T-helper 22 cell (primary cell): Measurements from ENCODE around the gene MYO15B.

Experiments
- DNase-seq: peaks from one replicate; pipeline ENCODE4 v3.0.0-alpha.2; 2020; ENCODE audit warnings: low read depth

Gene MYO15B

DNA sequence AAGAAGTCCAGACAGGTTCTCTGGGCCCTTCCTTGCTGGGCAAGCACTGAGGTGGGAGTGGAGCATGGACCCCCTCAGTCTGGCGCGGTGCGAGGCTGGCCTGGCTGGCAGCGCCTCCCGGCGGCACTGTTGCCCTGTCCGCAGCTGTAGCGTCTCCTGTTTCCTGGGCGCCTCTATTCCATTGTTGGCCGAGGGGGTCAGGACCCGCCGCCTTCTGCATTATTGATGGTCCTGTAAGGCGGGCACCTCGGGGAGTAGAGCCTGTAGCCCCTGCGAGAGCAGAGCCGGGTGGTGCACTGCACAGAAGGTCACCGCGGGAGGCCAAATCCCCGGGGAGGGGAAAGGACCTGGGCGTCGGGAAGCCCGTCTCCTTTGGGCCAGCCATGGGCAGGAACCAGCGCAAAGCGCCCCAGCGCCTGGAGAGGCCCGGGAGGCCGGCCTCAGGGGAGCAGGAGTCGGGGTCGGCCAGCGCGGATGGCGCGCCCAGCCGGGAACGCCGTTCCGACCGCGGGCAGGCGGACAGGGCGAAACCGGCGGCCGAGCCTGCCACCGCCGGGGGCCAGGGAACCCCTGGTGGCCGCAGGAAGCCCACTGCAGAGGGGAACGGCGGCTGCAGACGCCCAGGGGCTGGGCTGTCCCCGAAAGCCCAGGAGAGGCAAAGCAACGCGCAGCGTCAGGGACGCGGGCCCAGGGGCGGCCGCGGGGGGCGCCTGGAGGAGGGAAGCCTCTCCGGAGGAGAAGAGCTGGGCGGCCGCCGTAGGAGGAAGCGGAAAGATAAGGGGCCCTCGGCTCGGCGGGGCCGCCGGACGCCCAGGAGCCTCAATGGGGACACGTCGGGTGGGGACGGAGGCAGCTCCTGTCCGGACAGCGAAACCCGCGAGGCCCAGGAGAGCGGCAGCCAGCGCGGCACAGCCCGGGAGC lies at the start of gene MYO15B:
Gene MYO15B, plus strand, starts transcription at position 126 of the 921 bp plus-strand sequence. Its CDS starts 258 bp downstream, at position 384.
- DNase-seq, result no peak

DNA sequence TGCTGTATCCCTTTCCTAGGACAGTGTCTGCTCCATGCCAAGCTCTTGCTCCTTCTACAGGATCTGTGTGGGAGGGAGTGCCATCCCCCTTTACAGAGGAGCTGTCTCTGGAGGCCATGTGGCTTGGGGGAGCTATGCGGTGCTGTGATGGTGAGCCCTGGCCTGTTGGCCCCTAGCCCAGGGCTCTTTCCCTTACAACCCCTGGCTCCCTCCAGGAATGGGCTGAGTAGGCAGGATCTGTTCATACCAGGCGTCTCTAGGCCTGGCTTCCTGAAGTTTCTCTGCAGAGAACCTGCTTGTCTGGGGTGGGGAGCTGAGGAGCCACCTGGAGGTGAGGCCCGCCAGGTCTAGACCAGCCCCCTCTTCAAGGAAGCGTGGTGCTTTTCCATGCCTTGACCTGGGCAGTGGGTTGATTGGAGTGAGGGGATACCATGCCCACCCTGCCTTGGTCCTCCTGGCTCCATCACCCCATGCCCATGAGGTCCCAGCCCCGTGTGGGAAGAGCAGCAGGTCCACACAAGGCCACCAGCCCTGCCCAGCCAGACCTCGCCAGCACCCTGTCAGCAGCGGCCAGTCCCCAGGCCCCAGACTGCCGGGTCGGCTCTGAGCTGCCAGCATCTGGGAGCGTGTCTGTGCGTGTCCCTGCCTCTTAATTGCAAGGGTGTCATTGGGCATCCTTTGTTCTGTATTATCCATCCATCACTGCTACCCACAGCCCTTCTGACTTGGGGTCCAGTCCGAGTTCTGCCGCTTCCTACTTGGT lies 47.5 kb upstream of the MYO15B start:
- DNase-seq, result no peak

DNA sequence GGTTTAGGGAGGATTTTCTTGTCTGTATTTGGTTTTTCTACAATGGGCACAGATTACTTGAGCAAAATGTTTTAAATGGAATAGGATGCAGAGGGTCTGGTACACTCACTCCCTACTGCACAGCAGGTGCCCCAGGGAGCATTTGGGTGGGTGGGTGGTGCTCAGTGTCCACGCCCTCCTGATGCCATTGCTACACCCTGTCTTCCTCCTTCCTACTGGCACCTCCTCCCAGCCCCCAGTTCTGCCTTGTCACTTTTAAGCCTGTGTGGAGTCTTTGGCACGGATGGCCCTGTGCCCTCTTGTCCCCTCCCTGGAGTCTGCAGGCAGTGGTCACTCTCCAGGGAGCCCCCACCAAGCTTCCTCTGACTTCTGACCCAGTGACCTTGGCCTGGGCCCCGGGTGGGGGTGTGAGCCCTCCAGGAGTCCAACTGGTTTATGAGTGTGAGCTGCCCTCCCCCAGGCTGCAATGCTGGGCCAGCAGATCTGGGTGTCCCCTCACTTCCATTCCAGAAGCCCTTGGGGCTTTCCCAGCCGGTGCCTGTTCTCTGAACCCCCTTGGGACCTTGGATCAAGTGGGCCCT lies 46.6 kb upstream of the MYO15B start:
- no peak for DNase-seq

DNA sequence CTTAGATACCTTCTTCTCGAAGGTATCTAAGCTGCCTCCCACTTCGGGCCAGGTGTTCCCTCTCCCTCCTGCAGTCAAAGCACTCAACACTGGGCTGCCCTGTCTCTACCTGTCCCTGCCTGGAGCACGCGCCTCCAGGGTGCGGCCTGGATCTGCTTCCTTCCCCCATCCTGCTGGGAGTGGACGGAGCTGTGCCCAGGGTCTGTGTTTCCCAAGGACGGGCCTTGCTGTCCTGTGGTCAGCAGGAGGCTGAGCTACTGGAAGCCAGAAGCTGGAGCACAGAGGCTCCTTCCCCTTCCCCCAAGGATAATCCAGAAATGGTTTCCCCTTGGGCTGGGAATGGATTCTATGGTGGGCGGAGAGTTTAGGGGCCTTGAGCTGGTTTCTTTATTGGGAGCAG lies 45.4 kb upstream of the MYO15B start:
- DNase-seq, result no peak

DNA sequence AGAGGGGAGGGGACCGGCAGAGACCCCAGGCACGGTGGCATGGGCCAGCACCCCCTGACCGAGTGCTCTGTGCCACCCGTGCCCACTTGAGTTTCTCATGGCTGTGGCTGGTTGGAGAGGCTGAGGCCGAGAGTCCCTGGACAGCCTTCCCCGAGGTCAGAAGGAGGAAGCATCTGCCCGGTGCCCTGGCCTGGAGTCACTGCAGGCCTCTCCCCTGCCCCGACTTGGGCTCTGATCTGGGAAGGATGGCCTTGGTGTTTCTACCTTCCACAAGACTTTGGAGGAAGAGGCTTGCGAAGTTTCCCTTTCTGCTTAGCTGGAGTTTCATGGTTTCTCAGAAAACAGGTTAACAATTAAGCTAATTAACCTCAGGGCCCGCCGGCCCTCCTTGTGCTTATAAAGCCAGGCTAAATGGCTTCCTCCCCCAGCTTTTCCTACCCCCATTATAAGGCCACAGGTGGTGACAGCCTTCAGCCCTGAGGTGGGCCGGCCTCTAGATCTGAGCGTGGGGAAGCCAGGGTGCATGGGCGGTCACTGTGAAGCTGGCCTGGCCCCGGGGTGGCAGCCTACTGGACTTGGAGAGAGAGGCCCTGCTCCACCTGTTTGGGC lies 44.8 kb upstream of the MYO15B start:
- DNase-seq, result no peak

DNA sequence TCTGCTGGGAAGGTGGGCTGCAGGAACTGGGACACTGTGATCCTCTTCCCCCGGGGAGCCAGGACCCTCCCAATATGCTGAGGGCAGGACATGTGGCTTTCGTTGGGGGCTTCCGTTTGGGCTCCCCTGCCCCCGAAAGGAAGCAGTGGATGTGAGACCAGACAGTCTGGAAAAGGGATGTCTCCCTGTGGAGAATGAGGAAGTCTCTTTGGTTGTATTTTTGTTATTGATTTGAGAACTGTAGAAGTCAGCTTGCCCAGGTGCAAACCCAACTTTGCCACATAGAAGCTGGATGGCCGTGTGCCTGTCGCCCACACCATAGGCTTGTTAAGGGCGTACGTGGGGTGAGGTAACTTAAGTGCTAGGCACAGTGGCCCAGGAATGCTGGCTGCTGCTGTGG lies 43.4 kb upstream of the MYO15B start:
- DNase-seq, result no peak

DNA sequence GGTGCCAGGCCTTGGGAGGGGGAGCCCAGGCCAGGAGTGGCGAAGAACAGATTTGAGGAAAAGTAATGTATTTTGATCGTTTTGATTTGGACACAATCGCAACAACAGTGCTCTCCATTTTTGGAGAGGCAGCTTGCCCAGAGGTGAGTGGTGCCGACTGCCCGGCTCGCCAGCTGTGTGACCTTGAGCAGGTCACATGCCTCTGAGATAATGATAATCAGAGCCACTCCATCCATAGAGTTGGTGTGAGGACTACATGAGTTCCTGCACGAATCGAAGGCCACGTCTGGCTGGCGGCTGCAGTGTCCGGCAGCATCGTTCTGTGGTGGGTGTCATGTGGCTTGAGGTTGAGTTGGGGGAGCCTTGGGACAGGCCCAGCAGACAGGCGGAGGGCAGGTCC lies 41.4 kb upstream of the MYO15B start:
- DNase-seq, result no peak

DNA sequence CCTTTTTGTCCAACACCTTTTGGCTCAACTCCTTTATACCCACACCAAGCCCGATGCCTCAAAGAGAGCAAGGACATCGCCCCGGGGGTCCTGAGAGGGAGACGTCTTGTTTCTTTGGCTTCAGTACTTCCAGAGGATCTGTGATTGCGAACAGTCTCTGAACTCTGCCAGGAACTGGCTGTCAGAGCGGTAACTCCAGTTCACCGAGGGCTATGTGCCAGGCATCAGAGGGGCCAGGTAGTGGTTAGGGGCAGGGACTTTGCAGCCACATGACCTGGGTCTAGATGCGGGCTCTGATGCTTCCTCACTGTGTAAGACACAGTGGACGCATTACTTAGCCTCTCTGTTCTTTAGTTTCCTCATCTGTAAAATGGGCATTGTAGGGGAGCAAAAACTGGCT lies 40.5 kb upstream of the MYO15B start:
- no peak for DNase-seq

DNA sequence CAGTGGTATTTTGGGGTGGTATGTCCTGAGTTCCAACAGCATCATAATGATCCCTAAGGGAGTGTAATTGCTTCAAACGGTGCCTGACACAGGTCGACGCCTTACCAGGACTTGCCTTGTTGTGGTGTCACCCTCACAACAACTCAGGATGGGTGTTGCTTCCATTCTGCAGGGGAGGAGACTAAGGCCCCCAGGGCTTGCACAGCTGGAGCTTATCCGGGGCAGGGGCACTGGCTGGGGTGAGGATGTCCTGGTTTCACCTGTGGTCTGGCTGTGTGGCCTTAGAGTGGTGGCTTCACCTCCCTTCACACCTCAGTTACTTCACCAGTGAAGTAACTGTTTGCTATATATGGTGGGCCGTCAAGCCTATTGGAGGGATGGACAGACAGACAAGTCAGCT lies 38.8 kb upstream of the MYO15B start:
- no peak for DNase-seq

DNA sequence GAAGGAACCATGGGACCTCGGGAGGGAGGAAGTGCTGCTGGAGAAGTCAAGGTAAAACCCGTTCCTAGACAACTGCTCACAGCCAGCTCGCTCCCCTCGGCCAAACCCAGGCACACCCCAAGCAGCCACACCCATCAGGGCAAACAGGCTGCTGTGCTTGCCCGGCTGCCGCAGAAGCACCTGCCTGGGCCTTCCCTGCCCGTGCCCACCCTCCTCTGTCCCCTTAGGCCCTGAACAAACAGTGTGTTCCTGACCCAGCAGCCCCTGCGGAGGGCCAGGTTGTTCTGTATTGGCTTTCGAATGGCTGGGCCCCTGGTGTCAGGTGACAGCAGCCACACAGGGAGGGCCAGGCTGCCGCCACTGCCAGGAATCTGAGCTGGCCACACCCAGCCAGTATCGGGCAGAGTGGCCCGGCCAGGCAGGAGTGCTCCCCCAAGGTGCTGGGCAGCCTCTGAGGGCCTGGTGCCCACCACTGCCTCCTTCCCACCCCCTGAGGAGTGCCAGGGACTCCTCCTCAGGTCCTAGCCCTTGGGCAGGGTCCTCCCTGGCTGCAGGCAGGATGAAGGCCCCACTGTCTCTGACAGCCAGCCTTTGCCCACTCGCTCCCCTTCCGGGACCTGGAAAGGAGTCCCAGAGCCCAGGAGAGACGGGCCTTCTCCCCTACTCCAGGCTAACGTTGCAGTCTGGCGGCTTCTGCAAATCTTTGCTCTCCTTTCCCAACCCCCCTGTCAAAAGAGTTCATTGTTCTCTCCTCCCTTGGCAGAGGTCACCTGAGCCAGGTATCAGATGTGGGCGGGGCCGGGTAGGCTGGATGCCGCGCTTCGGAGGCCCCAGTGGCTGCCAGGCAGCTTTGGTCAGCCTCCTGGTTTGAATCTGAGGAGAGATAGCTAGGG lies 38.1 kb upstream of the MYO15B start:
- DNase-seq, result no peak

DNA sequence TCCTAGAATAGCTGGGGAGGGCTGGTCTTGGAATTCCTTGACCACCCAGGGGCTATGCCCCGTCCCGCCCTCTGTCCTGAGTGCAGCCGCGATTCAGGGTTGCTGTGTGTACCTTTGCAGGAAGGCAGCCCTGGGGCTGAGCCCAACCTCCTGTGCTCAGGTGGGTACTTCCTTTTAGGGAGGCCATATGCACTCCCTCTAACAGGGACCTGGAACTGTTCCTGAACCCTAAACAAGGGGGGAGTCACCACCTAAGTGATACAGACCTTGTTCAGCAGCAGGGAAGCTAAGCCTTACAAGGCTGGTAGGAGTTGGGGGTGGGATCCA lies 37.5 kb upstream of the MYO15B start:
- DNase-seq, result no peak

DNA sequence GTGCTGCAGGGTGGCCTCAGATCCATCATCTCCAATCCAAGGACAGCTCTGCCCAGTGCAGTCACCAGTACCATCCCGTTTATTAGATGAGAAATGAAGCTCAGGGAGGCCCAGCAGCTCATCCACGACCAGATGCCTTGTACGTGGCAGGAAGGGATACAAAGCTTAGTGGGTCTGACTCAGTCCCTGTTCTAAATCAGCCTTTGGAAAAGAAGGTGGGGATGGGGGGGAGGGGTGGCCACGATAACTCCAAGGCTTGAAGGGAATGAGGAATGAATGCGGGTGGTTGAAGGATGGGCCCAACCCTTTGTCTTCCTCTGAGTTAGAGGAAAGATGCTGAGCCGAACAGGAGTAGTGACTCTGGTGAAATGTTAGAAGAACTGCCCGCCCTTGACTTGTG lies 36.3 kb upstream of the MYO15B start:
- DNase-seq, result no peak

DNA sequence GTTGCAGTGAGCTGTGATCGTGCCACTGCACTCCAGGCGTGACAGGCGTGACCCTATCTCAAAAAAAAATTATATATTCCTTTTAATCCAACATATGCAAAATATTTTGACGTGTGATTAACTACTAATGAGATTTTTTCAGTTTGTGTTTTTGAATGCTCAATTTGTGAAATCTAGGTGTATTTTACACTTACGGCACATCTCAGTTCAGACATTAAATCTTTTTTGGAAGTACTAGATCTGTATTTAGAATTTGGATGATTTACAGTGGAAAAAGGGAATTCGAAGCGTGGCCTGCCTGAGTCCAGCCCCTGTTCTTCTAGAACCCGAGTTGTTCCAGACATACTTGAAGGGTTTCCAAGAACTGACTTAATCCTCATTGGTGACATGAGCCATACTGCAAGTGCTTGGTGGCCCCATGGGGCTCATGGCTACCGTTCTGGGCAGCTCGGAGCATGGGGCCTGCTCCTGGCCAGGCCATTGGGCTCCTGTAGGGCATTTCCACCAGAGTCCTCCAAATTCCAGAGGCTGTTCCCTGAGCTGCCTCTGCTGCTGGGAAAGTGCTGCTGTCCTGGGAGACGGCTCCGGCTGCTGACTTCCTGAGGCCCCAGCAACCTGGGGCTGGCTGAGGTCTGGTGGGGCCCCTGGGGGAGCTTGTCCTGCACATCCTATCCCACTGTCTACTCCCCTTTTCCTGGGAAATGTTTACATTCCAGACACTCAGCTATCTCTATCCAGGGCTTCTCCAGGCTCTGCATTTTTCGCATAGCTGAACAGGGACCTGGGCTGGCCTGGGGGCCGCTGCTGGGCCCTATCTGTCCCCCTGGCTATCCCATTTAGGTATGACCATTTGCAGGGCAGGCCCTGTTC lies 34.9 kb upstream of the MYO15B start:
- DNase-seq, result no peak

DNA sequence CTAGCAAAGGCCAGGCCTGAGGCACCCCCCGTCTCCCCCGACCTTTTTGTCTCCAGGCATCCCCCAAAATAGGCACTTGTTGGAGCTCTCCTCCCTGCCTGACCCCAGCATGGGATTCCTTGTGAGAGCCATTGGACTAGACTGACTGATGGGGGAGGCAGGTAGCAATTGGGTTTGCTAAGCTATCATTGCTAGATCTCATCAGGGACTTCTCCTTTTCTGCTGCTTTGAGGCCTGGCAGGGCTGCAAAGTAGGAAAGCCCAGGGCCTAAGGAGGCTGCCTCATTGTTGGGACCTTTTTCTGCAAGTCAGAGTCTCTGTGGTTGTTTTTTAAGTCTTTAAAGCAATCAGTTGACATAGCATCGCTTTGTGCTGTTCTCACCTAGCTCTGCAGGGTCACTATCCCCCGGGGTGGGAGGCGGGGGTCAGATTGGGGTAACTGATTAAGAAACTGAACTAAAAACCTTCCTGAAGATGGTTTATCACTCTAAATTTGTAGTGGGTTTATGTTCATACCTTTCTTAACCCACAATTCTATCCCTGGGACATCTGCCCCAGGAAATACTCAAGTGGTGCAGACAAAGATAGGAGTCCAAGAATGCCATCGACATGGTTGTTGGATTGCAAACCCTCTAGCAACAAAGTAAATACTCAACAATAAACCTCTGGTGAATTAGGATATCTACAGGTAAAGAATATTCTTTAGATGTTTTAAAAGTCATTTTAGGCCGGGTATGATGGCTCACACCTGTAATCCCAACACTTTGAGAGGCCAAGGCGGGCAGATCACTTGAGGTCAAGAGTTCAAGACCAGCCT lies 34.1 kb upstream of the MYO15B start:
- DNase-seq, result no peak

DNA sequence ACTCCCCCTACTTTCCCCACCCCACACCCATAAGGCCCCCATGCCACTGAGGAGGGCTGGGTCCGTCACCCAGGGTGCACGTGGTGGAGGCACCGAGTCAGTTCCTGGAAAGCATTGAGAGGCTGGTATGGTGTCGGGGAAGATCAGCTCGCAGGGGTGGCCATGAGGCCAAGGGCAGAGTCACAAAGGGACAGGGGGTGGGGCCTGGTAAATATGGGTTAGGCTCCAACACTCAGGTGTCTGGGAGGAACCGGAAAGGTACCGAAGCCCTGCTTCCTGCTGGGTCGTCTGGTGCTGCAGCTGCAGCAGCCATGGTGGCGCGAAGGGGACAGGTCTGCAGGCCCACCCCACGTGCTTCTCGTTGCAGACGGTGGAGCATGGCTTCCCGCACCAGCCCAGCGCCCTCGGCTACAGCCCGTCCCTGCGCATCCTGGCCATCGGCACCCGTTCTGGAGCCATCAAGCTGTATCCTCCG lies 31.9 kb upstream of the MYO15B start:
- no peak for DNase-seq

DNA sequence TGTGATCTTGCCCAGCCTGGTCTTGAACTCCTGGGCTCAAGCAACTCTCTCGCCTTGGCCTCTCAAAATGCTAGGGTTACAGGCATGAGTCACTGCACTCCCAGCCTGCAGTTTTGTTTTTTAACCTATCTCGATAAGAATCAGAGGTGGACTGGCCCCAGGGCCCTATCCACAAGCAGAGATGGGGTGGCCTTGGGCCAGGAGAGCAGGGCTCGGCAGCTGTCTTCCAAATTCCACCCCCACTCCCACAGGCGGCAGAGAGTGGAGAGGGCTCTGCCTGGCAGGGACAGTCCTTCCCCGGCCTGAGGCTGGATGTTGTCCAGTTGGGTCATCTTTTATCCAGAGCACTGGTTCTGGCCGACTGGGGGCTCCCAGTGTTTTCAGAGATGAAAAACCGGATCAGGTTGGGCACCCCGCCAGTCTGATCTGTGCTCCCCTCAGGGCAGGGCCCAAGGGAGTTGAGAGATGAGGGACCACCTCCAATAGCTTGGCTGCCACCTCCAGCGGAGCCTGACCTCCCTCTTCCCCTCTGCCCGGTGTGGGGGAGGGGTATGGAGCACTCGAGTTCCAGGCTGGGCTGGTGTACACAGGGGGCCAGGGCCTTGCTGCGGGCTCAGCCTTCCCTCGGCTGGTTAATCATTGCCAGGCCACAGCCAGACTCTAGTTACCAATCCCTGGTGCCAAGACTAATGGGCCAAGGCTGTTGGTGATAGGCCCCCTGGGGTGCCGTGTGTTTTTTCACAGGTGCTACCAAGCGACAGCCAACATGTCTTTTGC lies 30.3 kb upstream of the MYO15B start:
- DNase-seq, result no peak

DNA sequence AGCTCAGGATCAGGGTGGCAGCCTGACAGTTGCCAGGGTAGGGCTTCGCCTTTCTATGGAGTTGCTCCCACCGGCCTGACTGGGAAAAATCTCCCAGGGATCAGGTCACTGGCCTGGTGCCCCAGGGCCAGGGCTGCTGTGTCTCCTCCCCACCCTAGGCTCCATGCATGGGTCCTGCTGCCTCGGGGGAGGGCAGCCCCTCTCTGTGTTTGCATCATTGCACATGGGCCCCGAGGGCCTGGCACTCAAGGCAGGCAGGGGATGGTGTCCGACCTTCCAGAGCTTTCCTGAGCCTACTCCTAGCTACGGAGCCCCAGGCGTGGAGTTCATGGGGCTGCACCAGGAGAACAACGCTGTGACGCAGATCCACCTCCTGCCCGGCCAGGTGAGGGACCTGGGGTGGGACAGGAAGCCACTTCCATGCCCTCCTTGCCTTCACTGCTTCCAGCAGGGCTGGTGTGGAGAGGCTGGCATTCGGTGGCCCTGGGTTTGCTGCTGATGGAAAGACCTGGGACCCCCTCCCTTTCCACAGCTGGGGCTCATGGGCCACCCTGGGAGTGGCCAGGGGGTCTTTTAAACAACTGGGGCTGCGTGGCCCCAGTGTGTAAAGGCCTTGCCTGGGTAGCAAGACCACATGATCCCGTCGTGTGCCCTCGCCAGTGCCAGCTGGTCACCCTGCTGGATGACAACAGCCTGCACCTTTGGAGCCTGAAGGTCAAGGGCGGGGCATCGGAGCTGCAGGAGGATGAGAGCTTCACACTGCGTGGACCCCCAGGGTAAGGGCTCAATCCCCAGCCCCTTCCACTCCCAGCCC lies 29.5 kb upstream of the MYO15B start:
- no peak for DNase-seq
